Mesenteric fat pad (tissue), 1 donor: Measurements from ENCODE around the gene MCEE. TPM values are rescaled to one million over a fixed set of nuclear protein-coding genes. Genes with fewer than 3 reads are reported as not detected.
"Not testable (repeated sequence)": the region's sequence is repeated elsewhere in the genome, so short reads cannot be mapped to it uniquely, and the experiment has no call there.

Source experiments
- DNase-seq: peaks from one replicate; pipeline ENCODE4 v3.0.0-alpha.2; 2020; ENCODE audit warnings: low spot score
- total RNA-seq: library from RNA; stranded (reverse); fragmentation: NEBNext Ultra II Directional; extraction: Animal tissue kit (Norgen Biotek cat#: 25700); gene quantifications from one replicate; pipeline ENCODE4 v1.2.1, GENCODE V29; 2021
- donor health status: DM: yes; HTN: yes; CAD: no.

MCEE gene
- total RNA-seq, 1 donor from 2014 or later, result 15.2 TPM

DNA sequence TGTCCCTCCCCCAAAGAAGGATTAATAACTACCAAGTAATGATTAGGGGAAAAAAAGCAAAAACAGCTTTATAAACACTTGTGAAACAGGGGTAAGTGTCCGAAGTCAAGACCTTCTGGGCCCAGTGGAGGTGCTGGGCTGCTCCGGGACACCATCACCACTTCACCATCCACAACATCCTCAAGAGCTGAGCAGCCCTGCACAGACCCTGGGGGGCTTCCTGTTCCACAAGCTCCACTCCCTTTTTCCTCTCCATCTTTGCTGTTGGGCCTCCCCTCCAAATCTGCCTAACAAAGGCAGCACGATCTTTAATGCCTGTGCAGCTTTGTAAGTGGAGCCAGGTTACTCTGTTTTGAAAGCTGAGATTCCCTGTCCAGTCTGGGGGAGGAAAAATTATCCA lies 46.7 kb downstream of the MCEE start:
- not testable (repeated sequence) for DNase-seq

GRCh38 chr2:71082402-71083252 lies 47.4 kb downstream of the MCEE start:
- DNase-seq, result no peak

- no peak for DNase-seq
Measured at GRCh38 chr2:71078624-71079023, 51.4 kb downstream of the MCEE start.

GRCh38 chr2:71074893-71075395 lies 55.1 kb downstream of the MCEE start:
- DNase-seq, result no peak

GRCh38 chr2:71073475-71073874 lies 56.6 kb downstream of the MCEE start:
- DNase-seq, result no peak

DNA sequence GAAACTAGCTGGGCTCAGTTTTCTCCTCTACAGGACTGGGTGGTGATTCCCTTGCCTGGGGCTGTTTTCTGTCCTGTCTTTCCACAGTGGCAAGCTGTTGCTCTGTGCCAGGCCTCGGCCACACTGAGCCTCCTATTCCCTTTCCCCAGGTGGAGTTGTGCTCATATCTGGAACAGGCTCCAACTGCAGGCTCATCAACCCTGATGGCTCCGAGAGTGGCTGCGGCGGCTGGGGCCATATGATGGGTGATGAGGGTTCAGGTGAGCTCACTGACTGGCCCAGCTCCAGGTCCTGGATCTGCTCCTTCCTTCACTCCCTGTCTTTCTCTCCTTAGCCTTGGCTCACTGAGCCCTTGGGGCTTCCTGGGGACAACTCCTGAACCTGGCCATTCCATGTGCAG lies 57.5 kb downstream of the MCEE start:
- no peak for DNase-seq

DNA sequence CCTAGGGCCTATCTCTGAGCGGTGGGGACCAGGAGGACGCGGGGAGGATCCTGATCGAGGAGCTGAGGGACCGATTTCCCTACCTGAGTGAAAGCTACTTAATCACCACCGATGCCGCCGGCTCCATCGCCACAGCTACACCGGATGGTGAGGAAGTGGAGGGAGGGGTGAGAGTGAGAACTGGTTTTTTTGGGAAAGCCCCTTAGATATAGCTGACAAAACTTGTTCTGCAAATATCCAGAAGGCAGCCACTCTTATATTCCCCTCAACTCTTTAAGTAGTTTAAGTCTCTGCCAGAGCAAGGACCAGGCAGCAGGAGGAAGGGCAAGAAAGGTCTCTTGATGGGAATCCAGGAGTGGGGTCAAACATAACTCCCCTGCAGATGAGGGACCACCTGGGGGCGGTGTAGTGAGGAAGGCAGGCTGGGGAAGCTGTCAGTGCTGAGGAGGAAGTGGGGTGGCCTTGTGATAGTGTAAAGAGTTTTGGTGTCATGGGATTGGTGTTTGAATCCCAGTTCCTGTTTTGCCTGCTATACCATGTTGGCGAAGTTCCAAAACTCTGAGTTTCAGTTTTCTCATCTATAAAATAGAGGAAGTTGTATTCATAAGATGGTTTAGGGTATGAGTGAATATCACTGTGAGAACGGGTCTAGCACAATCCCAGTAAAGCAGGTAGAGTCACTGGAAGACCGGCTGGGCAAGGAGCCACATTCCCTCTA lies 58.2 kb downstream of the MCEE start:
- no peak for DNase-seq

DNA sequence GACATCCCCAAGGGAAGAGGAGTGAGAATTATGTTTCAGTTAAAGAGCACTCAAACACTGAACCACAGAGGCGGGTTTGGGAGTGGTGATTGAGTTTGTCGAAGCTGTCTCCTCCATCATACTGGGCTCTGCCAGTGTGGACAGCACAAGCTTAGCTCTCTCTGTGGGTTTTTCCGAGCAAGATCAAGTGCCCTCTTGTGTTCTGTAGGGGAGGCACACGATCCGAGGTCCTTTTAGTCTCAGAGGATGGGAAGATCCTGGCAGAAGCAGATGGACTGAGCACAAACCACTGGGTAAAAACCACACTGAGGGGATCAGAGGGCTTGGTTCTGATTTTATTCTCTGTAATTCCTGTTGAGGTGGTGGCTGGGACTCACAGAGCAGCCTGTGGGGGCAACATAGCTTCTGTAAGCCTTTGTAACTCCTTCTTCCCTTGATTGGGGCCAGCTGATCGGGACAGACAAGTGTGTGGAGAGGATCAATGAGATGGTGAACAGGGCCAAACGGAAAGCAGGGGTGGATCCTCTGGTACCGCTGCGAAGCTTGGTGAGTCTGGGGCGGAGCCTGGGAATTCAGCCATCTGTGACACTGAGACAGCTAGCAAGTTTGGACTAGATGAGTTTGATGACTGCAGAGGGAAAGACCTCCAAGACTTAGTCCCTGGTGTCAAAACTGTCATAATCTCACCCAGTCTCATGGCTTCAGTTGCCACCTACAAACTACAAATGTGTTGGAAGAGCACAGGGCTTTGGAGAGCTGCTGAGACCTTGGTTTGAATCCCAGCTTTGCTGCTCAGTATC lies 59.5 kb downstream of the MCEE start:
- no peak for DNase-seq

DNA sequence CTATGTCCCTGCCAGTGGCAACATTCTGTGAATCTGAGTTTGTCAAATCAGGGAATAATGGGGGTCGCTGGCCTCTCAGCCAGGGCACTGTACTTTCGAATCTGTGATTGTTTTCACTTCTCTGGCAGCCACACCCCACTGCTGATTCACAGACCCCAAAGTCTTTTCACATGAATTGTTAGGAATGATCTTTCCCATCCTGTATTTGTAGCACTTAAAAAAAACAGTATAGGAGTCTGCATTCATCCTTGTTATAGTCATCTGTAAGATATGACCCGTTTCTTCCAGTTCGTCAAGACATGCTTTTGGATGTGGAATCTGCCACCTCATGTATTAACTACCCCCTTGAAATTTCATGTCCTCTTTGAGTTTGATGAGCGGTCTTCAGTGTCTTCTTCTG lies 60.7 kb downstream of the MCEE start:
- DNase-seq, result no peak

DNA sequence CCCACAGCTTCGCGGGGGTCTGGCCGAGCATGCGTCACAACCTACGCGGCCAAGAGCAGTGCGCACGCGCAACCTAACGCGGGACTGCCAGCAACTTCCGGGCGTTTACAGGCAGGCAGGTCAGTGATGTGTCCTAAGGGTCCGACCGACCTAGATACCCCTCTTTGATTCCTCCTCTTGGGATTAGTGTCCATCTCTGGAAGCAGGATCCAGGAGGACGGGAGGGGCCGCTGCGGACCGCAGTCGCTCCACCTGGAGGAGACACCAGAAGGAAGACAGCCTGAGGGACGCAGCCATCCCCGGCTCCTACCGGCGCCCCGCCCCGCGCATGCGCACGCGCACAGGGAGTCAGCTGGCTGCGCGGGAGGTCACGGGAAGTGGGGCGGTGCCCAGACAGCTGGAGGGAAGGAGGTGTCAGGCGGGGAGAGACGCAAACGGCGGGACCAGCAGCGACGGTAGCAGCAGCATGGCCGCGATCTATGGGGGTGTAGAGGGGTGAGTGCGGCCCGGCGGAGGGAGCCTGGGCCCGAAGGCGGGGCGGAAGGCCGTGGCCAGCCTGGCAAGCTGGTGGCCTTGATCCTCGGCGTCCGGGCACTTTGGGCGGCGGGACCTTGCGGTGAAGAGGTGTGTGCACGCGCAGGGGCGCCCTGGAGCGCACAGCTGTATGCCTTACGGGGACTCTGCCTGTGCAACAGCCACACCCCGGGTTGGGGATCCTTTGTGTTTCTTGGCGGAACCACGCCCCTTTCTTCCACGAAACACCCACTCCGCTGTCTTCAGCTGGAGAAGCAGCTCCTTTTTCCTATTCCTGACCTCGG lies 61.6 kb downstream of the MCEE start, which contains the start of gene NAGK:
NAGK (plus strand) TSS at position 431 of the 818 bp plus-strand sequence; CDS start at position 467, 36 bp downstream.
- DNase-seq, result peak; percentile 99

GRCh38 chr2:71067567-71068217 lies 62.3 kb downstream of the MCEE start:
- peak; percentile 85 for DNase-seq

GRCh38 chr2:71066856-71067255 lies 63.2 kb downstream of the MCEE start:
- DNase-seq, result no peak

- DNase-seq, result no peak
Measured at GRCh38 chr2:71064754-71065621, 65.0 kb downstream of the MCEE start.

- DNase-seq, result no peak
Measured at GRCh38 chr2:71064110-71064611, 65.9 kb downstream of the MCEE start.

- DNase-seq, result no peak
Measured at GRCh38 chr2:71063216-71063615, 66.8 kb downstream of the MCEE start.

DNA sequence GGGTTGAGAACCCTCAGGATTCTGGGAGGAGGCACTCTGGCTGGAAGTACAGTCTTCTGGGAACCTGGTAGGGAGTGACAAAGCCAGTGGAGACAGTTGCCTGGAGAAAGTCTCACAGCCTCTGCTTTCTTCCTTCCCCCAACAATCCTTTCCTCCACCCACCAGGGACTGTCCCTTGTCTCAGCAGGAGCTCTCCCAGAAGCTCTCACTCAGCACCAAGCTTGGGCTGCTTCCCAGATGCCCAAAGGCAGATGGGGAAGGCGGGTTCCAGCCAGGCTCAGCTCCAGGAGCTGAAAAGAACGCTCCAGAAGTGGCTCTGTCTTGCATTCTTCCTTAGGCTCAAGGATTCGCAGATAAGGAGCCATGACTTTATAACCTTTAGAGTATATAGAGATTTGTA lies 69.2 kb downstream of the MCEE start:
- no peak for DNase-seq

- no peak for DNase-seq
Measured at GRCh38 chr2:71060211-71060610, 69.8 kb downstream of the MCEE start.
